GM20000 (cell line): ENCODE measurements around the gene LIMK2.
"Not testable (repeated sequence)": the region's sequence is repeated elsewhere in the genome, so short reads cannot be mapped to it uniquely, and the experiment has no call there.

Experiments
- DNase-seq: peaks from one replicate; pipeline ENCODE4 v3.0.0; 2012; ENCODE audit warnings: low spot score
- TF ChIP-seq, protein P1 (sequence below): IDR thresholded peaks from 2 replicates; pipeline ENCODE4 v1.5.1; 2012; ENCODE audit warnings: mild to moderate bottlenecking, control low read depth; ENCODE audit errors: extremely low read depth, missing control alignments

Gene LIMK2

DNA sequence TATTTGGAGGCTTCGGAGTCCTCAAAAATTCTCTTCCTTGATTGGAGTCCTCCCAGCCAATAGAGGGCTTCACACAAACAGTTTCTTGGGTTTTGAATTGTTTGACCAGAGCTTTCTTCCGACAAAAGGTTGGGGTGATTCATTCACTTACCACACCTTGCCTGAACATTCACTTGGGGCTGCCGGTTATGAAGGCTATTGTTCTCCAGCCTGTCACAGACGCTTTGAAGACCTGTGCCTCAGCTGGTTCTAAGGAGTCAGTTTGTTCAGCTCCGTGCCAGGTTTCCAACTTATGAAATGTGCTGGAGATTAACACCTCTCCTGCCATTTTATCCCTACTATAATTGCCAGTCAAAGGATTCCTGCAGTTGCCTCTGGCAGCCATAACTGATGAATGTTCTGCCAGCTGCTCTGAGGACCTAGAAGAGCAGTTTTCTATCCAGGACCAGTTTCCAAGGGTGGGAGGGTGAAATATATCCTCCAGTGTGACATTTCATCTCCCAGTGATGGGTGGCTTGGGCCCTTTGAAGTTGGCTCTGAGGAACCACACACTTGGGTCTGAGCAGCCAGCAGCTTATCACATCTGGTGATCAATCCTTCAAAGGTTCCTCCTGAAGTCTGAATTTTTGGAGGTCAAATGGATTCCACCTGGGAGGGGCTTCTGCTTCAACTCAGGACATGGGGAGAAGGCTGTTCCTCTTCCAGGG is 31.4 kb downstream of the LIMK2 start:
- no peak for DNase-seq
- TF ChIP-seq, protein P1, sequence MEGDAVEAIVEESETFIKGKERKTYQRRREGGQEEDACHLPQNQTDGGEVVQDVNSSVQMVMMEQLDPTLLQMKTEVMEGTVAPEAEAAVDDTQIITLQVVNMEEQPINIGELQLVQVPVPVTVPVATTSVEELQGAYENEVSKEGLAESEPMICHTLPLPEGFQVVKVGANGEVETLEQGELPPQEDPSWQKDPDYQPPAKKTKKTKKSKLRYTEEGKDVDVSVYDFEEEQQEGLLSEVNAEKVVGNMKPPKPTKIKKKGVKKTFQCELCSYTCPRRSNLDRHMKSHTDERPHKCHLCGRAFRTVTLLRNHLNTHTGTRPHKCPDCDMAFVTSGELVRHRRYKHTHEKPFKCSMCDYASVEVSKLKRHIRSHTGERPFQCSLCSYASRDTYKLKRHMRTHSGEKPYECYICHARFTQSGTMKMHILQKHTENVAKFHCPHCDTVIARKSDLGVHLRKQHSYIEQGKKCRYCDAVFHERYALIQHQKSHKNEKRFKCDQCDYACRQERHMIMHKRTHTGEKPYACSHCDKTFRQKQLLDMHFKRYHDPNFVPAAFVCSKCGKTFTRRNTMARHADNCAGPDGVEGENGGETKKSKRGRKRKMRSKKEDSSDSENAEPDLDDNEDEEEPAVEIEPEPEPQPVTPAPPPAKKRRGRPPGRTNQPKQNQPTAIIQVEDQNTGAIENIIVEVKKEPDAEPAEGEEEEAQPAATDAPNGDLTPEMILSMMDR, result no peak

DNA sequence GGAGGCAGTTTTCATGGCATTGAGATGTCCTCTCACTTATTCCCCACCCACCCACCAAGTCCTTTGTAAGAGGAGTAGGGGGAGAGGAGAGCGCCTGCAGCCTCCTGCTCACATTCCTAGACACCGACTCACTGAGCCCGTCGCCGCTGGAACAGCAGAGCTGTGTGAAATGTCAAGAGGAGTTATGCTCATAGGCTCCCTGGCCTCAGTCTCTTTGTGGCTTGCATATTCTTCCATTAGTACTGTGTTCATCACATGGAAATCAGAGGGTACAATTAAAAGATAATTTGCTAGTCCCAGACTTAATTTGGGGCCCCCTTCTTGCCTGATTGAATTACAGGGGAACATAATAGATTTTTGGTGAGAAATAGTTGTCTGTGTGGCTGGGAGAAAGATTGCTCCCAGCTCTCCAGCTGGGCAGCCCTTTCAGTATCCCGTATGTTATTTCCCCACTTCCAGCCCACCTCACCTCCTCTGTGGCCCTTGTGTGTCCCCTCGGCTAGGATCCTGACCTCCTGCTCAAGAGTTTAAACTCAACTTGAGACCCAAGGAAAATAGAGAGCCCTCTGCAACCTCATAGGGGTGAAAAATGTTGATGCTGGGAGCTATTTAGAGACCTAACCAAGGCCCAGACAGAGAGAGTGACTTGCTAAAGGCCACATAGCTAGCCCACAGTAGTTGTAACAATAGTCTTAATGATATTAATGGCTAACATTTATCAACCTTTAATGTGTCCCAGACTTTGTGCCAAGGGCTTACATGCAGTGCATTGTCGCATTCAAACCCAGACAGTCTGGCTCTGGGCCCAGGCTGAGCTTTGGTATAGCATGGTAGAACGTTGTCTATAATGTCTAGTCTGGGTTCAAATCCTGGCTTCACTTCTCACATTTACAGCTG is 32.2 kb downstream of the LIMK2 start:
- DNase-seq, result no peak
- TF ChIP-seq, protein P1, result no peak

DNA sequence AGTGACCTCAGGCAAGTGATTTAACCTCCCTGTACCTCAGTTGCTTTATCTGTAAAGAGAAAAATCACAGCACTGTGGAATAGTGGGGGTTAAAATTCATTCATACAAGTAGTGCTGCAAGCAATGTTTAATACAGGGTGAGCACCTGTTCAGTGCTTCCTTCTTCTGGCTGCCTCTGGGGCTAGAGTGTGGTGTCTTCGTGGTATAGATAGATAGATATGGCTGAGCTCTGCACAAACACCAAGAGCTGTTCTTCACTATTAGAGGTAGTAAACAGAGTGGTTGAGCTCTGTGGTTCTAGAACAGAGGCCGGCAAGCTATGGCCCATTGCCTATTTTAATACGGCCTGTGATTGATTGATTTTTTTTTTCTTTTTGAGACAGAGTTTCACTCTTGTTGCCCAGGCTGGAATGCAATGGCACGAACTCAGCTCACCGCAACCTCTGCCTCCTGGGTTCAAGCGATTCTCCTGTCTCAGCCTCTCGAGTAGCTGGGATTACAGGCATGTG is 32.9 kb downstream of the LIMK2 start:
- DNase-seq, result no peak

DNA sequence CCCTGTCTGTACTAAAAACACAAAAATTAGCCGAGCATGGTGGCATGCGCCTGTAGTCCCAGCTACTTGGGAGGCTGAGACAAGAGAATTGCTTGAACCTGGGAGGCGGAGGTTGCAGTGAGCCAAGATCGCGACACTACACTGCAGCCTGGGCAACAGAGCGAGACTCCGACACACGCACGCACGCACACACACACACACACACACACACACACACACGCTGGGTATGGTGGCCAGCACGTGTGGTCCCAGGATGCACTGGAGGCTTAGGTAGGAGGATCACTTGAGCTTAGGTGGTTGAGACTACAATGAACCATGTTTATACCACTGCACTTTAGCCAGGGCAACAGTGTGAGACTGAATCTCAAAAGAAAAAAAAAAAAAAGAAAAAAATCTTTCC is 33.9 kb downstream of the LIMK2 start:
- not testable (repeated sequence) for DNase-seq

More for the DNA sequence above, 32.9 kb downstream of the LIMK2 start:
- TF ChIP-seq, protein P1, result no peak

DNA sequence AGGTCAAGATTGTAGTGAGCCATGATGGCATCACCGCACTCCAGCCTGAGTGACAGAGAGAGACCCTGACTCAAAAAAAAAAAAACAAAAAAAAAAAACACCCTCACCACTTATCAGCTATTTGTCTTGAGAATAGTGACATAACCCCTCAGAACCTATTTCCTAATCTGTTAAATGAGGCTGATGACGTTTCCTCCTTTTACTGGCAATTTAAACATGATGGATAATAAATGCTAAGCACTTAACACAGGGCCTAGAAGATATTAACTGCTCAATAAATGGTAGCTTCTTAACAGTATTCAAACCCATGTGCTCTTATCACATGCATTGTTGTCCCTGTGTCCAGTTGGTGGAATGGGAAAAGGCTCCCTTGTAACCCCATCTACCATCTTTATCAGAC is 34.6 kb downstream of the LIMK2 start:
- TF ChIP-seq, protein P1, result no peak
- DNase-seq, result no peak

DNA sequence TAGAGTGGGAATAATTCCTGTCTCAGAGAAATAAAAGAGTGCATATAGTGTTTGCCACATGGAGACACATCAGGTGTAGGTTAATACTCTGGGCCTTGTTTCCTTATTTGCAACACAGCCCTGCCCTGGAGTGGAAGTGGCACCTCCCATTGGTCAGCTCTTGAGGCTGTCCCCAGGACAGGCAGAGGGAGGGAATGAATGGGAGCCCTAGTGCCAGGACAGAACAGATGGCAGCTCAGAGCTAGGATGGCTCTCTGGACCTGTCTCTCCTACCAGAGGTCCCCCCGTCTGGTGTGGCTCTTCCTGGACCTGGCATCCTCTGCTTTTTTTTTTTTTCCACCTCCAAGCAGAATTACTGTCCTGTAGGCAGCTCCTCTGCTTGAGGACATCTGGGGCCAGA is 35.6 kb downstream of the LIMK2 start:
- DNase-seq, result no peak
- TF ChIP-seq, protein P1, result no peak

DNA sequence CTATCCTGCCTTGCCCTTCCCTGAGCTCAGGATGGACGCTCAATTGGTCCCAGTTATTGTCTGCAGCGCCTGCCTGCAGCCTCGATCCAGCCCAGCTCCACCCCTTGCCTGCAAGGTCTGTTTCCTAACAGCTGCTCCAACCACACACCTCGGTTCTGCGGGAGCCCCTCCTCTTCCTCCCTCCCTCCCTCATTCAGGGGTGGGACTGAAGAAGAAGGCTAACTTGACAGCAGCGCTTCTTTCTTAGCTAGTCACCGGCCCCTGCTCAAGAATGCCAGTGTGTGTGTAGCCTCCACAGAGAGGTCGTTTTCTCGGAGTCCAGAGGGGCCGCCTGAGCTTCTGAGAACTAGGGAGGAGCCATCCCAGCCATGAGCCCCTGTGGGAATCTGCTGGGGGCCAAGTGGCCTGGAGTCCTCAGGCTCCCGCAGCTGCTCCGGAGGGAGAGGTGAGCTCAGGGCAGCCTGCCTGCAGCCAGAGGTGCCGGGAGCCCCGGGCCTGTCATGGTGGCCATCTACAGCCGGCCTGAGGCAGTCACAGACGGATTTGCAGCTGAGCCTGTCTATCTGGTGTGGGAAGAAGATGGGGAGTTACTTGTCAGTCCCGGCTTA is 36.1 kb downstream of the LIMK2 start:
- peak; percentile 57 for DNase-seq
- TF ChIP-seq, protein P1, result no peak
